ENCODE results near the gene DNASE1L1. TPM values are rescaled to one million over a fixed set of nuclear protein-coding genes. Genes with fewer than 3 reads are reported as not detected.

The DNASE1L1 gene
- total RNA-seq, 2 experiments from 2014 or later = 9.4 to 10.3 TPM

DNA sequence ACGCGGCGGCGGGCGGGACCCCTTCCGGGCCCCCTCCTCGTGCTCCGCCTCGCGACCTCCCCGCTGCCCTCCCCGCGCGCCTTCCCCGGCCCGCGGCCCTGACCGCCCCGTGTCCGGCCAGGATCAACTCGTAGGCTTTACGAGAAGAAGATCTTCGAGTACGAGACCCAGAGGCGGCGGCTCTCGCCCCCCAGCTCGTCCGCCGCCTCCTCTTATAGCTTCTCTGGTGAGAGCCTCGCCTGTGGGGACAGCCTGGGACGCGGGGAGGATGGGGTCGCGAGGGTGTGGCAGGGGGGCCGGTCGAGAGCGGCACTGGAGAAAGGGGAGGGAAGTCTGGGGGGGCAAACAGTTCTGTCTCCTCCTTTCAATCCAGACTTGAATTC lies 29.5 kb downstream of the DNASE1L1 start:
- no peaks in the 10 kb centered on the region for H3K27me3 Mint-ChIP-seq
- peak overlapping the region; percentile 91 for H3K27ac Mint-ChIP-seq
- POLR2A ChIA-PET = interaction anchor here (0.7 to 3.3 kb wide), 5 partner anchors 9 to 66 kb away, joined by 3 to 23 read pairs (median 3); partner anchors contain the start of gene RPL10
- intact Hi-C loops (cut with micrococcal nuclease) = no loop called here
- peaks cover 13% of the 10 kb centered on the region for H3K36me3 Mint-ChIP-seq (ENCODE audit: low read depth)
- DNase-seq (no peak), ATAC-seq (no peak)
- no peaks in the 10 kb centered on the region for H3K9me3 Mint-ChIP-seq
- H3K4me1 Mint-ChIP-seq (ENCODE audit: low read depth) = peaks cover 18% of the 10 kb centered on the region
- H3K4me3 Mint-ChIP-seq = peak overlapping the region; percentile 86
- CTCF ChIA-PET = no interaction called here
- TF ChIP-seq CTCF (IDR thresholded peaks at IDR 0.05) = no peak

DNA sequence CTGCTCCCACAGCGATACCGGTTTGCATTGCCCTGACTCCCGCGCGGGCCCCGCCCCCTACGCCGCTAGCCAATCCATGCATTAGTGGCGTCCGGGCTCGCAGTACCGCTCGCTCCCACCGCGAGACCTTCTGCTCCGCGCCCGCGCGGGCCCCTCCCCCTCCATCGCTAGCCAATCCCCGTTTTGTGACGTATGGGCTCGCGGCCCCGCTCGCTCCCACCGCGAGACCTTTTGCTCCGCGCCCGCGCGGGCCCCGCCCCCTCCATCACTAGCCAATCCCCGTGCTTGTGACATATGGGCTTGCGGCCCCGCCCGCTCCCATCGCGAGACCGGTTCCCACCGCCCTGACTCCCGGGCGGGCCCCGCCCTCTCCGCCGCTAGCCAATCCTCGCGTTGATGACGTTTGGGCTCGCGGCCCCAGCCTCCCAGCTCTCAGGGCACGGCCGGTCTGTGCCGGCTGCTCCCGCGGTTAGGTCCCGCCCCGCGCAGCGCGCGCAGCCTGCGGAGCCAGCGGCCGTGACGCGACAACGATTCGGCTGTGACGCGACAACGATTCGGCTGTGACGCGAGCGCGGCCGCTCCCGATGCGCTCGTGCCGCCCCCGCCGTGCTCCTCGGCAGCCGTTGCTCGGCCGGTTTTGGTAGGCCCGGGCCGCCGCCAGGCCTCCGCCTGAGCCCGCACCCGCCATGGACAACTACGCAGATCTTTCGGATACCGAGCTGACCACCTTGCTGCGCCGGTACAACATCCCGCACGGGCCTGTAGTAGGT lies 30.1 kb downstream of the DNASE1L1 start, which contains the start of gene EMD:
Gene EMD (plus strand): TSS at position 497 of the 770 bp plus-strand sequence. CDS start 190 bp downstream, at position 687.
- Mint-ChIP-seq H3K27ac (peak within 1 kb of the TSS; percentile 91), H3K36me3 (ENCODE audit: low read depth) (peaks cover 13% of the 10 kb centered on the region), H3K4me1 (ENCODE audit: low read depth) (peaks cover 18% of the 10 kb centered on the region), H3K4me3 (peak within 1 kb of the TSS; percentile 86), H3K27me3 (no peaks in the 10 kb centered on the region), H3K9me3 (no peaks in the 10 kb centered on the region)
- POLR2A ChIA-PET = interaction anchor here (0.7 to 3.3 kb wide), 4 partner anchors 9 to 66 kb away, joined by 3 to 23 read pairs (median 4); partner anchors contain the start of gene RPL10
- CTCF ChIA-PET = interaction anchor here (0.6 kb wide), 1 partner anchor 365 kb away, joined by 3 read pairs; no protein-coding TSS in a partner anchor
- peak; percentile 86 for ATAC-seq
- intact Hi-C loops (cut with micrococcal nuclease) = no loop called here
- peak; percentile 98 for DNase-seq
- TF ChIP-seq CTCF (IDR thresholded peaks at IDR 0.05) = no peak

DNA sequence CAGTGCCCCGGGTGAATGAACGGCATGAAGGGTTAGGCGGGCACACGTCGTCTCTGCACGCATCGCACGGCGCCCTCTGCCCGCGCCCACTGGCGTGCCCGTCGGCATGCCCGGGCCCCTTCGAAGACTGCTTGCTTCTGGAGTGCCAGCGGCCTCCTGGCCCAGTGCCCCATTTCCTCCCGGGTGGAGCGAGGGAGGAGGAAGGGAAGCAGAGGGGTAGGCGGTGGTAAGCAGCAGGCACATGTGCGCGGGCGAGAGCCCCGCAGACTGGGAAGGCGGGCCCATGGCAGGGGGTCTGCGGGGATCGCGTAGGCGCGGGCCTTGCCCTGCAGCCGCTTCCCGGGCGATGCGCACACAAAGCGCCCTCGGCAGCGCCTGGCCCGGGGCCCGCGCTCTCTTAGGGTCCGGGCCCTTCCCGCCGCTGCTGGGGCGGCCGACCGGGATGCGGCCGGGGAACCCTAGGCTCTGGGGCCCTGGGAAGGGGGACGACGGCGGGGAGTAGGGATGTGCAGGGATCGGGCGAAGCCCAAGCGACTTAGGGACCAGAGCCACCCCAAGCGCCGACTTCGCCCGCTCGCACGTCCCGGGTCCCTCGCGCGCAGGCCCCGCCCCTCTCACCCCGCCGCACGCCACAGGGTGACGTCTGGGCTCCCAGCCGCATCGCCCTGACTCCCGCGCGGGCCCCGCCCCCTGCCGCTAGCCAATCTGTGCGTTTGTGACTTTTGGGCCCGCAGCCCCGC lies 30.8 kb downstream of the DNASE1L1 start:
- TF ChIP-seq CTCF (IDR thresholded peaks at IDR 0.05) = no peak
- peak overlapping the region; percentile 72 for H3K4me3 Mint-ChIP-seq
- DNase-seq (peak; percentile 45), ATAC-seq (no peak)
- peaks cover 21% of the 10 kb centered on the region for H3K4me1 Mint-ChIP-seq (ENCODE audit: low read depth)
- H3K36me3 Mint-ChIP-seq (ENCODE audit: low read depth) = peaks cover 13% of the 10 kb centered on the region
- CTCF ChIA-PET = interaction anchor here (0.6 to 1.0 kb wide), 2 partner anchors 364 to 431 kb away, joined by 3 read pairs; no protein-coding TSS in a partner anchor
- POLR2A ChIA-PET = interaction anchor here (0.9 to 3.9 kb wide), 3 partner anchors 11 to 67 kb away, joined by 3 to 30 read pairs (median 4); partner anchors contain the start of gene RPL10
- H3K9me3 Mint-ChIP-seq = no peaks in the 10 kb centered on the region
- intact Hi-C loops (cut with micrococcal nuclease) = no loop called here
- peak overlapping the region; percentile 91 for H3K27ac Mint-ChIP-seq
- H3K27me3 Mint-ChIP-seq = no peaks in the 10 kb centered on the region

DNA sequence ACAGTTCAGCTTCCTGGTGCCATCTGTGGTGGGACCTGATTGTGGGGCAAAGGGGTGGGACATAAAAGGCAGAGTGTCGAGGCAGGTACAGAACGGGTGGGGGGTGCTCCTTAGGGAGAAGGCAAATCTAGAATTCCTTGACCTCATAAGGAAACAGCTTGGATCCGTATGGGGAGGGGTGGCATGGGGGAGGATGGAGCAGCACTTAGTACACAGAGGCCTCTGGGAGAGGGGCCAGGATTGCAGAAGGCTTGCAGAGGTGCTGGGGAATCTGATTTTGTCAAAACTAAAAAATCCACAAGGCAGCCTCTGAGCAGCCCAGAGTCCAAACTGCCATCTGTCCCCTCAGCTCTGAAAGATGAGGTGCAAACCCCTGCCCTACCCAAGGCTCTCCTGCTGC lies 32.3 kb downstream of the DNASE1L1 start:
- H3K4me3 Mint-ChIP-seq = peak overlapping the region; percentile 72
- peaks cover 13% of the 10 kb centered on the region for H3K36me3 Mint-ChIP-seq (ENCODE audit: low read depth)
- no peak for TF ChIP-seq CTCF (IDR thresholded peaks at IDR 0.05)
- ATAC-seq (no peak), DNase-seq (no peak)
- POLR2A ChIA-PET = interaction anchor here (3.9 kb wide), 1 partner anchor 22 kb away, joined by 30 read pairs; the partner anchor contains the start of gene RPL10
- H3K27me3 Mint-ChIP-seq = no peaks in the 10 kb centered on the region
- intact Hi-C loops (cut with micrococcal nuclease) = no loop called here
- CTCF ChIA-PET = interaction anchor here (1.0 kb wide), 1 partner anchor 430 kb away, joined by 3 read pairs; no protein-coding TSS in a partner anchor
- H3K9me3 Mint-ChIP-seq = no peaks in the 10 kb centered on the region
- H3K4me1 Mint-ChIP-seq (ENCODE audit: low read depth) = peaks cover 27% of the 10 kb centered on the region
- peak overlapping the region; percentile 91 for H3K27ac Mint-ChIP-seq
